HG03025 (cell line): ENCODE results near the gene ZDHHC14.

ENCODE experiments used
- ATAC-seq: cut with Tn5 transposase; IDR thresholded peaks from one replicate; pipeline ENCODE4 v1.9.1; 2021; ENCODE audit warnings: mild to moderate bottlenecking, moderate library complexity; ENCODE audit not compliant: unreplicated experiment, low FRiP score

ZDHHC14 gene

DNA sequence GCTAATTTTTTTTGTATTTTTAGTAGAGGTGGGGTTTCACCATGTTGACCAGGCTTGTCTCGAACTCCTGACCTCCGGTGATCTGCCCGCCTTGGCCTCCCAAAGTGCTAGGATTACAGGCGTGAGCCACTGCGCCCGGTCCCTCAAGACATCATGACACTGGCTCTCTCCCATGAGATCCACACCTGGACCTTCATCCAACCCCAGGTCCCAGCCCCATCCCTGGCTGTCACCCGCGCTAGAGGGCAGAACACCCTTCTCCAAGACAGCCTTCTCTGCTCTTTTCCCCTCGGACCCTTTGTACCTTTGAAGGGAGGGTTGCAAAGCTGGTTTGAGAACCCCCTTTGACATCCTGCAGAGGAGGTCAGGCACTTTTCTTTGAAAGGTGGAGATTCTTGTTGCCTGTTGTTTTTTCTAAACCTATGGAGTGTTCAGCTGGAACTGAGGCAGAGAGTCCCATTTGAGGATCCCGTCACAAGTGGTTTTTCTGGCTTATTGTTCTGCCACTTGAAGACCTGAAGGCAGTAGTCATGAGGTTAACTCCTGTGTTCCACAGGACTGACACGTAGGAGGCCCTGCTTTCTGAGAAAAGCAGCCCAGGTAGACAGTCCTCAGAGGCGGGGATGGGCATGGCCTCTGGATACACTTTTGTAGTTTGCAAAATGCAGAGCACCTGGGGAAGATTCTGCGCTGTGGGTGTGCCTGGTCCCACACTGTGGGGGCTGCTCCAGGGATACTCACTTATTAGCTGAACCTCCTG is 270.9 kb downstream of the ZDHHC14 start:
- ATAC-seq, result no peak

DNA sequence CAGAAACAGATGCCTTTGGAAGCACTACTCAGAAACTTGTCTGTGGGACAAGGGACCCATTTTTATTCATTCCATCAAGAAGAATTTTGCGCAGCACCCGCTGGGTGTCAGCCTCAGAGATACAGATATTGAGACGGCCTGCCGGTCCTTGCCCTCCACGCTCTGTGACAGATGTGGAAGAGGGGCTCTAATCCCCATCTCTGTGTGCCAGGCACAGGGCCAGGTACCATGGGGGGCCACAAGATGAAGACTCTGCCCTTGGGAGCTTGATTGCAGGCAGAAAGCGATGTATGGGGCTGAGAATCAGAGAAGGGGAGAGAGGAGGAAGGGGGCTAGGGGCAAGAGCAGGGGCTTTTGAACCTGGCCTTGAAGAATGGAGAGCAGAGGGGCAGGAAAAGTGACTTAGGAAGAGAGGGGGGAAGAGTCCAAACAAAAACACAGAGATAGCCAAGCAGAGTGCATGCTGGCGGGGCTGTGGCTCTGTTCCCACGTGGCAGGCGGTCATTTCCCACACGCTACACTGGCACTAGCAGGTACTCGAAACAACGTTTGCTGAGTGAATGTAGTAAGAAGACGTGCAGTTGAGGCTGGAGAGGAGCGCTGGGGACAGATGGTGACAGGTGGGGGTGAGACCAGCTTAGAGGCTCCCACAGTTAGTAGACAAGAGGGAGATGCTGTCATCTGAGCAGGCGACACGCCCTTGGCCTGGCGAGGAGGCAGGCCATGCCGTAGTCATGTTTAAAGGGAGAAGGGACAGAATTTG is 271.8 kb downstream of the ZDHHC14 start:
- no peak for ATAC-seq

DNA sequence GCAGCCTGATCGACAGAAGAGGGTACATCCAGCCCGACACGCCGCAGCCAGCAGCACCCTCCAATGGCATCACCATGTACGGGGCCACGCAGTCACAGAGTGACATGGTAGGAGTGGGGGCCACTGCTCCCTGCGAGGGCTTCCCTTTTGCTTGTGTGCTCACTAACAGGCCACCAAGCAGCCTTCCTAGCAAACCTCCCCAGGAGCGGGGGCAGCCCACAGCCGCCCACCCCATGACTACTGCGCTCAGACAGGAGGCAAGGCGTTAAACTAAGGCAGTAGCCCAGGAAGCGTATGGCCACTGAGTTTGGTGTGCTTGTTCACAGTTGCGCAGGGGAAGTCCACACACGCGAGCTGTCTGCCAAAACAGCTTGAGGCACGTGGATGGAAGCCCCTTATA is 272.5 kb downstream of the ZDHHC14 start:
- no peak for ATAC-seq

DNA sequence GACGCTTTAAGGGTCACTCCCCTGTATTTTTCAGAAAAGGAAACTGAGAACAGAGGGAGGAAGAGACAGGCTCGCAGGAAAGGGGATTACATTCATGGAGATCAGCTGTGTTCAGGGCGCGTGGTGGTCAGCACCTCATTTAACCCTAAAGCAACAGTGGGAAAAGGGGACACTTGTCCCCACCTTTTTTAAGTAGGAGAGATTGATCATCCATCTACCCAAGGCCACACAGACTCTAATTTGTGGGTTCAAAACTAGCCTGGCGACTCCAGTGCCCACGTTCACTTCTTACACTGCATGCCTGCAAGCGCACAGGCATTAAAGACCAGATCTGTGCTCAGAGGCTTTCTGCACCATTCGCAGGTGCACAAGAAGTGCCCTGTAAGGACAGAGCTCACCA is 274.1 kb downstream of the ZDHHC14 start:
- no peak for ATAC-seq

DNA sequence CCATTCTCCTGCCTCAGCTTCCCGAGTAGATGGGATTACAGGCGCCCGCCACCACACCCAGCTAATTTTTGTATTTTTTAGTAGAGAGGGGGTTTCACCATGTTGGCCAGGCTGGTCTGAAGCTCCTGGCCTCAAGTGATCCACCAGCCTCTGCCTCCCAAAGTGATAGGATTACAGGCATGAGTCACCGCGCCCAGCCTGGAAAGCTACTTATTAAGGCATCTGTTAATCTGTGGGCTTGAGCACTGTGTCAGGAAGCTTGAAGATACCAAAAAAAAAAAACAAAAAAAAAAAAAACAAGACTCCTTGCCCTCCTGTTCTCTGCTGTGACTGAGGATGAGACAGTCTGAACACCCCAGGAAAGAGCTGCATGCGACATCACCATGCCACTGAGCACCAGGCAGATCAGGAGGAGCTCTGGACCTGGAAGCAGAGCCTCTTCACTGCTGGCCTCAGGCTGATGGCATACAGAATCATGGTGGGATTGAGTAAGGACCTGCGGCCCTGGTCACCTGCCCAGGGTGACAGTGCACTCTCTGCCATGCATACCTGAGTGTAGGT is 275.5 kb downstream of the ZDHHC14 start:
- no peak for ATAC-seq

DNA sequence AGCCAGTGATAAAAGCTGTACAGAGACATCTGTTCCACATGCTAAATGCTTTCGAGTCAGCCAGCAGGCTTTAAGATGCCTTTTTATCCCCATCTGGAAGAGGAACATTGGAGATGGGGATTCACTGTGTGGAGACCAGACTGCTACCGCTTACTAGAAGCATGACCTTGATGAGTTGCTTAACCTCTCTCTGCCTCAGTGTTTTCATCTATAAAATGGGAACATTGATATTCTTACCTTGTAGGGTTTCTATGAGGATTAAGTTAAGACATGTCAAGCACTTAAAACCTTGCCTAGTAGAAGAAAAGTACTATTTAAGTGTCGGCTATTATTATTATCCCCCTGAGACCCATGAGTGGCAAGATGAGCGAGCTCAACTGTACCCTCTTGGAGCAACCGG is 276.8 kb downstream of the ZDHHC14 start:
- no peak for ATAC-seq

DNA sequence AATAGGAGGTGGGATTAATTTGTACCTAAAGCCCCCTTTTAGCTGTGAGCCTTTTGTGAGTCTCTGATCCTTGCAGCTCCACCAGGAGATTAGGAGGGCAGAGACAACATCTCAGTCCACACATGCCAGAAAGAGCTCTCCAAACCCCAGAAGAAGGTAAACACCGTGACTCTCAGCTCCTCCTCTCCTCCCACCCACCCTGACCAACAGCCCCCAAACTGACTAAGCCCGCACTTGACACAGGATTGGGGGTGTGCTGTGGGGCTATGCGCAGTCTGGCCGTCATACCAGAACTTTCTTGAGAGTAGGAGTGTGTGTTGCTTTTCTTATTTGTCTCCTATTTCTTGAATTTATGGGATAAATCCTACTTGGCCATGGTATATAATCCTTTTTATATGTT is 277.3 kb downstream of the ZDHHC14 start:
- ATAC-seq, result no peak

DNA sequence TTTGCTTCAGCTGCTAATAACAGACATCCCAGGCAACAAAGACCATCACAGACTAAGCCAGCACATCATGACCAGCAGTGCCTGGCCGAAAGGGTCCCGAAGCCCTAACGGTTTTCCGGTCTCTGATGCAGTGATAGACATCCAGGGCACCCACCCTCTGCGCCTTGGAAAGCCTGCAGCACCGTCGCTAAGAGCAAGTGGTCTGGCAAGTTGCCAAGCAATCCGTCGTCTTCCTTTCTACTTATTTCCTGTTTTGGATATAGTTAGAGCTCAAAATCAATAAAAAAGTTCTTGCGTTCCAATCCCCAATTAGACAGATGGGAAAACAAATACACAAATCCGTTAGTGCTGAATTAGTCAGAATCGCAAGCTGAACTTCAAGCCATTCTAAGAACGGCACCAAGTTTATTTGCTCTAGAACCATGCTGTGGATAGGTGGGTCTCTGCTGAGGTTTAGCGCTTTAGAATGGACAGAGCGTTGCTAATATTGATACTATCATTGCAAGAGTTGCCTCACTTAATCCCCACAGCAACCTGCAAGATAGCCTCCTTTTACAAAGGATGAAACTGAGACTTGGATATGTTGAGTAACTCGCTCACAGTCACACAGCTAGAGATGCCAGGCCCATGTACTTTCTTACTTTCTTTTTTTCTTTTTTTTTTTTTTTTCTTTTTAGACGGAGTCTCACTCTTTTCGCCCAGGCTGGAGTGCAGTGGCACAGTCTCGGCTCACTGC is 278.7 kb downstream of the ZDHHC14 start:
- no peak for ATAC-seq

DNA sequence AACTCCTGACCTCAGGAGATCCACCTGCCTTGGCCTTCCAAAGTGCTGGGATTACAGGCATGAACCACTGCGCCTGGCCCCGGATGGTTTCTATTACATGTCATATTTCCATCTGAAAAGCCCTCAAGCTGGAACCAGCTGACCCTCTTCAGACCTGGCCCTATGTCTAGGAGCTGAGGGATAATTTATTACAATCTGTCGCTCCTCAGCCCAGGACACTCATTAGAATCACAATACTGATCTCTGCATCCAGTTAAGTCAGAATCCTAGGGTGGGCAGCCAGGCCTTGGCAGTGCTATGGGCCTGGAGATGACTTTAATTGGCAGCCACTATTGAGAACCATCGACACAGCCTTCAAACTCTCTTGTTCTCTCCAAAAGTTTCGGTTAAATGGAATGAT is 279.4 kb downstream of the ZDHHC14 start:
- no peak for ATAC-seq

DNA sequence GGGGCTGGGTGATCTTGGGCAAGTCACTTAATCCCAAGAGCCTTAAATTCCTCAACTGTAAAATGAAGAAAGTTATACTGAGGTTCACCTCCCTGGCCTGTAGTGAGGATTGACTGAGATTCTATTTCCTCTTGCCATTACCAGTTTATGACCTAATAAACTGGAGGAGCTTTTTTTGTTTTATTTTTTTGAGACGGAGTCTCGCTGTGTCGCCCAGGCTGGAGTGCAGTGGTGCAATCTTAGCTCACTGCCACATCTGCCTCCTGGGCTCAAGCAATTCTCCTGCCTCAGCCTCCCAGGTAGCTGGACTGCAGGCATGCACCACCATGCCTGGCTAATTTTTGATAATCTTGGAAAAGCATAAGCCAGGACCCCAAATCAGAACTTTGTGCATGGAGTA is 280.7 kb downstream of the ZDHHC14 start:
- no peak for ATAC-seq

DNA sequence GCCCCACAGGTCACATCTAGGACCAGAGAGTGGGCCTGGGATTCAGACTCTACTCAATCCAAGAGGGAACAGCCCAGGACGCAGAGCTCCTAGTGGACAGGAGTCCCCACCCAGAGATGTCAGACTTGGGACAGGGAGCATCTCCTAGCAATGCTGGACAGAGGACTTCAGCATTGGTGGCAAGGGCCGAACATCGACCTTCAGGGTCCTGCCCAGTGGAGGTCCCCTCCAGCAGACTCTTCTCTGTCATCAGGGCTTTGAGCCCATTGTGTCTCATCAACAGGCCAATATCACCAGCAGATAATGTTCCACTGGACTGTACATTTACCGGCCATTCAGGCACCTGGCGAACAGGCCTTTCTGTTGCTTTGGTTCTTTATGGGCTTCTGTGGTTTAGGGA is 282.3 kb downstream of the ZDHHC14 start:
- ATAC-seq, result no peak

DNA sequence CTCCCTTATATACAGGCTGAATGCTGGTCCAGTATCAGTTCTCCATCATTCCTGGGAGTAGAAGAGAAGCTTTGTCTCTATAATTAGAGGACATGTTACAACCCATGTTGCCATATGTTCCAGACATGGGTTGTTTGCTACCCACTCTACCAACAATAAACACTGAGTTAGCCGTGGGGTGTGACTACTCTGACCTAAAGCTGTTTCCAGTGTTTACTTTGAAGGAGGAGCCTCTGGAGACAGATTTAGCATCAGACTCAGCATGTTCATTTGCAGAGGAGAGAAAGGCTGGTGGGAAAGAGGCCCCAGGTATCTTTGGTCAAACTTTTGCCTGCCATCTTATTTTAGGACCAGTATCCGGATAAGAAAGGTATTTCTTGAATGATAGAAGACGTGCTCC is 284.2 kb downstream of the ZDHHC14 start:
- ATAC-seq, result no peak

DNA sequence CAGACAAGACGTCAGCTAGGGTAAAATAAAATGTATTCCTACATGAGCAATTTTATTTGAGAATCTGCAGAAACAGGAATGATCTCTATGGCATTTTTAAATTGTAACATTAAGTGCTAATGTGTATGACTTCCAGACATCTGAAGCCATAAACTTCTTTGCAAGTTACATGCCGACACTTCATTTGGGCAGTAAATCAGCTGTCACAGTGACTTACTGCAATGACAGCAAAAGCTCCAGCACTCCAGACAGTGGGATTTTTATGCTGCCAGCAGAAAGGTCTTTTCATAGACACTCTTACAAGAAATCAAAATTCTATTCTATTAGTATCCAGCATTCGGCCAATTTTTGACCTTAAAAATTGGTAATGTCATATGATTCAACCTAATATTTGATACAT is 285.7 kb downstream of the ZDHHC14 start:
- ATAC-seq, result no peak

DNA sequence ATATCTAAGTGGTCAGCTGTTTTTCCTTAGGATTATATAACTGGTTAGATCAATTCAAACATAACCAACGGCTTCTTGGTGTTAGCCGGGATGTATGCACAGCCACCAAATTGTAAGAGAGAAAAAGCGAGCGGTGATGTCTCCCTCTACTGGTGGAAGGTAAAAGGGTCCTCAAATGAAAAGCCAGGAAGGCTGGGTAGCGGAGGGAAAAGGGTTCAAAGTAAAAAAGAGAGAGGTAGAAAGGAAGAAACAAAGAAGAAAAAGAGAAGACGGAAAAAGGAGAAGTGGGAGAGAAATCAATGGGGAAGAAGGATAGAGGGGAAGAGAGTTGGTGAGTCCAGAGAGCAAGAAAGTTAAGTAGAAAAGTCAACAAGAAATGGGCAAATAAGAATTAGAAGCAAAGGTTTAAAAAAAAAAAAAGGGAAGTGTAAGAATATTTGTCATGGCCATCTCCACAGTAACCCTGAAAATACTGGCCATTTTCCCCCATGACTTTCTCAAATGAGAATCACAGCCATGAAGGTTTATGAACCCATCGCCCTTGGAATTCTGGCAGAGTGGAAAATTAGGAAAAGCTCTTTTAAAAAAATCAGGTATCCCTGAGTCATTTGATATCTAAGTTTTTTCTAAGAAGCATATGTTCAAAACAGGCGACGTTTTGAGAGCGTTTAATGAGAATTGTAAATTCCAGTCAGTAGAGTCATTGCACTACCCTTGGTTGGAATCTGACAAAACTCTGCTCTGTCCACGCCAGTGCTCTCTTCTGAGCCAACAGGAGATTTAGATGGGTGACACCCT is 286.4 kb downstream of the ZDHHC14 start:
- no peak for ATAC-seq

DNA sequence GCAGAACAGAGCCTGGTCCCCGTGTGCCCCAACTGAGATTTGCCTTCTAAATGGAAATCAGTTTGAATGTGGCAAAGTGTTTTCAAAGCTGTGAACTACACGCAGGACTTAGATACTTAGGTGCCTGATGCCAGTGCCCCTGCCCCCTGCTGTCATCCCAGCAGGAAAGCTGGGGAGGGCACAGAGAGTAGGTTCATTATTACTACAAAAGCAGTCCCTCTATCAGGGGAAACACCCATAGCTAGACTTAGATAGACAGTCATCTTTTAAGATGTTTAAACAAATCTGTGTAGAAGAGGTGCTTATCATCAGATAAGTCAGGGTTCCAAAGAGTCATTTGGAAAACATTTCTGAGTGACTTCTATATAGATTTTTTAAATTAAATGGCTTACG is 287.0 kb downstream of the ZDHHC14 start:
- no peak for ATAC-seq

DNA sequence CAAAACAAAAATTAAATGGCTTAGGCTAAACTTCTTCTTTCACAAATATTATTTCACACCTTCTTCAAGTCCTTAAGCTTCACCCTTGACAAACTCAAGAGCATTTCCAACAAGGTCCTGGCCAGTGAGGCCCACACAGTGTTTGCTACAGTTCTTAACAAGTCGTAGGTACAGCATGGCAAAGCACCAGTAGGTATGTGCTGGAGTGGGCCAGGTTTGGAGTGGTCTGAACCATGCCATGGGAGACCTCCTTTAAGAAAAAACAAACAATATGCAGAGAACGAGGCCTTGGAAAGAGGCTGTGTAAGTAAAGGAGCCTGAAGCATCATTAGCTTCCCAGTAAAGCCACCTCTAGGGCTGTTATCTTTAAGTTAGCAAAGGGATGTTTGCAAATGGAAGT is 287.7 kb downstream of the ZDHHC14 start:
- no peak for ATAC-seq

DNA sequence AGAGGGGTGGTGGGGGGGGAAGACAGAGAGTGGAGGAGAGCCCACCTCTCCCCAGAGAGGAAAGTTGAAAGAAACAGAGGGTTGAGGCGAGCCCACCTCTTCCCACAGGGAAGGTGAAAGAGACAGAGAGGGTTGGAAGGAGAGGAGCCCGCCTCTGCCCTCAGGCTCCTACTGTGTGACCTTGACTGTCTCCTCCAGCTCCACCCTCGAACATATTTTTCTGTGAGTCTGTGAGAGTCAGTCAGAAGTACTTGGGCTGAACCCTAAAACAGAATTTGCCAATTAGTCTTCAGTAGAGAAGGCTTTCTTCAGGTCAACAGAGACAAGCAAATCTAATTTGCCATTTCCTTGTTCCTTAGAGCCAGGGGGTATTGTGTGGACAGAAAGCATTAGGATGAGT is 288.3 kb downstream of the ZDHHC14 start:
- no peak for ATAC-seq

DNA sequence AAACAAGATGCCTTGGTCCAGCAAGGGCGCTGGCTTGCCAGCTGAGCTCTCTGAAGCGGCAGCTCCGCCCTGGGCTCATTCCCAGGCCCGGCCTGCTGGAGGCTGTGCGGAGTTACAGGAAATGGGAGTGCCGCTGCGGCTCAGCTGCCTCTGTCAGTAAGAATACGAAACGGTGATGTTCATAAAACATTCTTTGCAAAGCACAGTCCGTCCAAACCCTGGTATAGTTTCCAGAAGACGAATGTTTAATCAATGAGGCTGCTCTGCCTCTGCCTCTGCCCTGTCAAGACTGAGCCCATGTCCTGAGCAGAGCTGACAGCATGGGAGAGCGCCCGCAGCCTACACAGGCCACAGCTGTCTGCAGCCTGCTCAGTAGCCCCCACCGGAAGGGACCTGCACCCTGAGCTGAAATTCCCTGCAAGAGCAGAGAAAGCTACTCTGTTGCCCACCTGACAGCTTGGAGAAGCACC is 288.8 kb downstream of the ZDHHC14 start:
- ATAC-seq, result no peak

DNA sequence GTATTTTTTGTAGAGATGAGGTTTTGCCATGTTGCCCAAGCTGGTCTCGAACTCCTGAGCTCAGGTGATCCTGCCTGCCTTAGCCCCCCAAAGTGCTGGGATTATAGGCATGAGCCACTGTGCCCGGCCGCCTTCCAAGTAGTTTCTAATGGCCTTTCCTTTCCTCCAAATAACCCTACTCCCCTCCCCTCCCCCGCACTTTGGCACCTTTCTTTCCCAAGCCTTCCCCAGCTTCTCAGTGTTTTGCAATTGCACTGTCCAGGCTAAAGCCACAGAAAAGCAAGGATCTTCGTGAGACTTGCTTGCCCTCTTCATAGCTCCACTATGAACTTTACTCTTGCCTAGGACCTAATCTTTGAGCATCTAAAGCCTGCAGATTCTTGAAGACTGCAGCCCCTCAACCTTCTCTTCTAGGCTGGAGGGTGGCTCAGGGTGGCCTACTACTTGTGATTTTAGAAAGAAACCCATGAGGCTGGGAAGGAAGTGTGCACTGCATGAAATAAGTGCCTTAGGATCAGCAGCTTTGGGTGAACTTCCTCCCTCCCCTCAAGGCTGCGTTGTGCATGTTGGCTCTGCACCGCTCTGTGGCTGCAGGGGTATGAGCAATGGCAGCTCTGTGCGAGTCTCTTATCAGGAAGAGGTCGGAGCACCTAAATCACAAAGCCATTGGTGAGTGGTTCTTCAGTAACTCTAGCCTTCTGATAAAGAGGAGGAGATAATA is 289.6 kb downstream of the ZDHHC14 start:
- no peak for ATAC-seq
